Gastrocnemius medialis (tissue), 4 donors: ENCODE measurements around the gene DEPDC7.

ENCODE experiments used
- CTCF ChIP-seq, 5 experiments: fragments of 450-650 bp in 3 of 5; fragments of 200-600 bp in 2 of 5; sonication (generic) in 2 of 5; IDR thresholded peaks in 4 of 5; conservative IDR thresholded peaks in 1 of 5; 1 replicate in 4 of 5; 2 replicates in 1 of 5; pipeline ENCODE4 v1.5.1; 2016 to 2019; ENCODE audit warnings: antibody characterized with exemption in 5 of 5, mild to moderate bottlenecking in 3 of 5, moderate library complexity in 3 of 5
- POLR2A ChIP-seq, 2 donors: fragments of 450-650 bp; IDR thresholded peaks; one replicate each; pipeline ENCODE4 v1.6.1; 2017; ENCODE audit warnings: antibody characterized with exemption in 2 of 2, mild to moderate bottlenecking in 2 of 2, moderate library complexity in 2 of 2

DNA sequence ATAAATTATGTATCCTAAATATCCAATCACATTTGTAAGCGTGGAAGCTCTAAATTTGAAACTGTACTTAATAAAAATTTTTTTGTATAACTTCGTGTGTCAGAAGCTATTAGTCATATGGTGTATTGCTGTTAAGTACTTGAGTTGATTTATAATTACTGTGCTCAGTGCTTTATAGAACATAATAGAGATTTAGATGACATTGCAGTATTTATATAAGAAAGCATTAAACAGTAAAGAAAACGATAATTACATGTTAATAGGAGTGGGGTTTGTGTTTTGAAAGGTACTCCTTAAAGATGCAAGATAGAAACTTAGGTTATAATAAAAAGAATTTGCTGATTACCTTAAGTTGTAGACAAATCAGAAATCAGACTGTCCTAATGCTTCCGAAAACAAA, 17.8 kb downstream of the DEPDC7 start:
- TF ChIP-seq CTCF (IDR thresholded peaks at IDR 0.05 in 4 of 5, conservative IDR thresholded peaks at IDR 0.05 in 1 of 5) (no peak), POLR2A (IDR thresholded peaks at IDR 0.05) (no peak)
